ENCODE measurements around the gene TIE1. TPM values are rescaled to one million over a fixed set of nuclear protein-coding genes. Genes with fewer than 3 reads are reported as not detected.

The TIE1 gene
- total and polyA plus RNA-seq, 2 of the 13 experiments (the other 11 are each of a cell fraction or from before 2014, with no cell fraction given) = 0.58 to 0.84 TPM

GRCh38 chr1:43300378-43301094 lies at the start of gene TIE1 (continued):
- TF ChIP-seq, protein P1, sequence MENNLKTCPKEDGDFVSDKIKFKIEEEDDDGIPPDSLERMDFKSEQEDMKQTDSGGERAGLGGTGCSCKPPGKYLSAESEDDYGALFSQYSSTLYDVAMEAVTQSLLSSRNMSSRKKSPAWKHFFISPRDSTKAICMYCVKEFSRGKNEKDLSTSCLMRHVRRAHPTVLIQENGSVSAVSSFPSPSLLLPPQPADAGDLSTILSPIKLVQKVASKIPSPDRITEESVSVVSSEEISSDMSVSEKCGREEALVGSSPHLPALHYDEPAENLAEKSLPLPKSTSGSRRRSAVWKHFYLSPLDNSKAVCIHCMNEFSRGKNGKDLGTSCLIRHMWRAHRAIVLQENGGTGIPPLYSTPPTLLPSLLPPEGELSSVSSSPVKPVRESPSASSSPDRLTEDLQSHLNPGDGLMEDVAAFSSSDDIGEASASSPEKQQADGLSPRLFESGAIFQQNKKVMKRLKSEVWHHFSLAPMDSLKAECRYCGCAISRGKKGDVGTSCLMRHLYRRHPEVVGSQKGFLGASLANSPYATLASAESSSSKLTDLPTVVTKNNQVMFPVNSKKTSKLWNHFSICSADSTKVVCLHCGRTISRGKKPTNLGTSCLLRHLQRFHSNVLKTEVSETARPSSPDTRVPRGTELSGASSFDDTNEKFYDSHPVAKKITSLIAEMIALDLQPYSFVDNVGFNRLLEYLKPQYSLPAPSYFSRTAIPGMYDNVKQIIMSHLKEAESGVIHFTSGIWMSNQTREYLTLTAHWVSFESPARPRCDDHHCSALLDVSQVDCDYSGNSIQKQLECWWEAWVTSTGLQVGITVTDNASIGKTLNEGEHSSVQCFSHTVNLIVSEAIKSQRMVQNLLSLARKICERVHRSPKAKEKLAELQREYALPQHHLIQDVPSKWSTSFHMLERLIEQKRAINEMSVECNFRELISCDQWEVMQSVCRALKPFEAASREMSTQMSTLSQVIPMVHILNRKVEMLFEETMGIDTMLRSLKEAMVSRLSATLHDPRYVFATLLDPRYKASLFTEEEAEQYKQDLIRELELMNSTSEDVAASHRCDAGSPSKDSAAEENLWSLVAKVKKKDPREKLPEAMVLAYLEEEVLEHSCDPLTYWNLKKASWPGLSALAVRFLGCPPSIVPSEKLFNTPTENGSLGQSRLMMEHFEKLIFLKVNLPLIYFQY (CRISPR knock-in tag; IDR thresholded peaks at IDR 0.05; ENCODE audit: borderline replicate concordance) = no peak
- TF ChIP-seq KDM4B (CRISPR knock-in tag; IDR thresholded peaks at IDR 0.05) = no peak
- TF ChIP-seq ZNF691 (CRISPR knock-in tag; IDR thresholded peaks at IDR 0.05; ENCODE audit: borderline replicate concordance, low read depth) = no peak
- no peak for TF ChIP-seq KLF15 (CRISPR knock-in tag; IDR thresholded peaks at IDR 0.05; ENCODE audit: borderline replicate concordance)
- TF ChIP-seq, protein P2, sequence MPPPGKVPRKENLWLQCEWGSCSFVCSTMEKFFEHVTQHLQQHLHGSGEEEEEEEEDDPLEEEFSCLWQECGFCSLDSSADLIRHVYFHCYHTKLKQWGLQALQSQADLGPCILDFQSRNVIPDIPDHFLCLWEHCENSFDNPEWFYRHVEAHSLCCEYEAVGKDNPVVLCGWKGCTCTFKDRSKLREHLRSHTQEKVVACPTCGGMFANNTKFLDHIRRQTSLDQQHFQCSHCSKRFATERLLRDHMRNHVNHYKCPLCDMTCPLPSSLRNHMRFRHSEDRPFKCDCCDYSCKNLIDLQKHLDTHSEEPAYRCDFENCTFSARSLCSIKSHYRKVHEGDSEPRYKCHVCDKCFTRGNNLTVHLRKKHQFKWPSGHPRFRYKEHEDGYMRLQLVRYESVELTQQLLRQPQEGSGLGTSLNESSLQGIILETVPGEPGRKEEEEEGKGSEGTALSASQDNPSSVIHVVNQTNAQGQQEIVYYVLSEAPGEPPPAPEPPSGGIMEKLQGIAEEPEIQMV (CRISPR knock-in tag; IDR thresholded peaks at IDR 0.05; ENCODE audit: low read depth) = no peak
- no peak for TF ChIP-seq POLR2AphosphoS5 (IDR thresholded peaks at IDR 0.05; ENCODE audit: low read depth, low read length)
- TF ChIP-seq, protein P3, sequence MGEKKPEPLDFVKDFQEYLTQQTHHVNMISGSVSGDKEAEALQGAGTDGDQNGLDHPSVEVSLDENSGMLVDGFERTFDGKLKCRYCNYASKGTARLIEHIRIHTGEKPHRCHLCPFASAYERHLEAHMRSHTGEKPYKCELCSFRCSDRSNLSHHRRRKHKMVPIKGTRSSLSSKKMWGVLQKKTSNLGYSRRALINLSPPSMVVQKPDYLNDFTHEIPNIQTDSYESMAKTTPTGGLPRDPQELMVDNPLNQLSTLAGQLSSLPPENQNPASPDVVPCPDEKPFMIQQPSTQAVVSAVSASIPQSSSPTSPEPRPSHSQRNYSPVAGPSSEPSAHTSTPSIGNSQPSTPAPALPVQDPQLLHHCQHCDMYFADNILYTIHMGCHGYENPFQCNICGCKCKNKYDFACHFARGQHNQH (CRISPR knock-in tag; IDR thresholded peaks at IDR 0.05) = no peak
- TF ChIP-seq ZNF44 (CRISPR knock-in tag; IDR thresholded peaks at IDR 0.05) = no peak
- no peak for TF ChIP-seq ZNF451 (CRISPR knock-in tag; IDR thresholded peaks at IDR 0.05)

Data from HepG2 (cell line).